HEK293 (cell line): ENCODE results near the gene RAMAC.

Experiments used
- CTCF ChIP-seq: fragments of 450-650 bp; formaldehyde crosslinking; IDR thresholded peaks from 2 replicates; pipeline ENCODE4 v1.5.1; 2016; ENCODE audit warnings: missing biosample characterization, missing genetic modification characterization
- KLF1 ChIP-seq: fragments of 450-650 bp; formaldehyde crosslinking; IDR thresholded peaks from 2 replicates; pipeline ENCODE4 v1.5.1; 2016; ENCODE audit warnings: missing biosample characterization, missing genetic modification characterization
- MEIS1 ChIP-seq: sonication (generic); formaldehyde crosslinking; IDR thresholded peaks from 2 replicates; pipeline ENCODE4 v1.8.1; 2022; ENCODE audit warnings: missing genetic modification reagents, mild to moderate bottlenecking, borderline replicate concordance
- MYNN ChIP-seq: fragments of 450-650 bp; formaldehyde crosslinking; IDR thresholded peaks from 2 replicates; pipeline ENCODE4 v1.5.1; 2016; ENCODE audit warnings: missing biosample characterization, missing genetic modification characterization, borderline replicate concordance
- PRDM1 ChIP-seq: fragments of 450-650 bp; formaldehyde crosslinking; IDR thresholded peaks from 2 replicates; pipeline ENCODE4; 2016; ENCODE audit warnings: missing biosample characterization, missing genetic modification characterization
- SP2 ChIP-seq: fragments of 450-650 bp; formaldehyde crosslinking; IDR thresholded peaks from 2 replicates; pipeline ENCODE4 v1.5.1; 2016; ENCODE audit warnings: missing biosample characterization, missing genetic modification characterization
- ZBTB8A ChIP-seq: fragments of 450-650 bp; formaldehyde crosslinking; IDR thresholded peaks from 2 replicates; pipeline ENCODE4 v1.5.1; 2016; ENCODE audit warnings: missing biosample characterization, missing genetic modification characterization
- ZFHX2 ChIP-seq: fragments of 450-650 bp; formaldehyde crosslinking; conservative IDR thresholded peaks from 2 replicates; pipeline ENCODE4 v1.5.1; 2016; ENCODE audit warnings: missing biosample characterization, missing genetic modification characterization
- ZNF747 ChIP-seq: fragments of 450-650 bp; formaldehyde crosslinking; IDR thresholded peaks from 2 replicates; pipeline ENCODE4 v1.5.1; 2016; ENCODE audit warnings: missing biosample characterization, missing genetic modification characterization

- TF ChIP-seq CTCF (no peak), PRDM1 (tag by site-specific recombination) (no peak), MEIS1 (CRISPR knock-in tag) (no peak), KLF1 (tag by site-specific recombination) (no peak), SP2 (tag by site-specific recombination) (no peak), ZFHX2 (tag by site-specific recombination) (no peak), MYNN (tag by site-specific recombination) (no peak), ZBTB8A (tag by site-specific recombination) (no peak), ZNF747 (tag by site-specific recombination) (no peak)
These were observed 42.0 kb upstream of the RAMAC start for GRCh38 chr15:82944056-82944455.
